ENCODE data around the gene HSPBP1. TPM values are rescaled to one million over a fixed set of nuclear protein-coding genes. Genes with fewer than 3 reads are reported as not detected.

HSPBP1 gene
- total RNA-seq, 2 donors from 2014 or later, result 19.1 to 23.1 TPM

DNA sequence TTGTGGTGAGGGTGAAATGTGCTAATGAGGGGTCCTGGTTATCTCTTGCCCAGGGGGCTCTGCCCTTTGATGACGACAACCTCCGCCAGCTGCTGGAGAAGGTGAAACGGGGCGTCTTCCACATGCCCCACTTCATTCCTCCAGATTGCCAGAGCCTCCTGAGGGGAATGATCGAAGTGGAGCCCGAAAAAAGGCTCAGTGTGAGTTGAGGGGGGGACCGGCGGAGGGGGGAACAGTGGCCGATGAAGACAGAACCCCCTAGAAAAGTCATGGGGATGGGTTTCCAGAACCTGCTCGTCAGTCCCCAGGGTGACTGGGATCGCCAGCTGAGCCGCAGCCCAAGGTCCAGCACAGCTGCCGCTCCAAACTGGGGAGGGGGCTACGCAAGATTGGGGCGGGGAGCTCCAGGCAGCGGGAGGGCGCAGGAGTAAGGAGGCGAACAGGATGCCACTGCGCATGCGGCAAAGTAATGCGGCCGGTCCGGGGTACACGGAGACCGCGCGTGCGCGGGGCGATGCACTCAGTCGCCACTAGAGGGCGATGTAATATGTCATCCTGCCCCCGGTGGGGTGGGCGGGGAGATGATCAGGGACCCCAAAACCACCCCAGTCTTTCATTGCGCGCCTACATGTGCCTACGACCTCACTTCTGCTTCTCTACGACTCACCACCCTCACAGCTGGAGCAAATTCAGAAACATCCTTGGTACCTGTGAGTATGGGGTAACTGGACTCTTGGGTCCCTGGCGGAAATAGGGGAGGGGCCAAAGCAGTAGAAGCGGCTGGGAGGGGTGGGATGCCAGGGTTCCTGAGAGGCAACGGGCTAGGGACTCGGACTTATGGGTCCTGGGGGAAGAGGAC is 21.8 kb upstream of the HSPBP1 start:
- ATAC-seq, result peak; percentile 93
- Mint-ChIP-seq H3K27me3 (no peaks in the 10 kb centered on the region), H3K4me3 (peak overlapping the region; percentile 87), H3K27ac (peak overlapping the region; percentile 68), H3K36me3 (ENCODE audit: low read depth) (no peaks in the 10 kb centered on the region), H3K4me1 (peaks cover 8% of the 10 kb centered on the region)
- peak; percentile 85 to 95 (median 86) for DNase-seq
- no peaks in the 10 kb centered on the region for H3K9me3 ChIP-seq (ENCODE audit: control insufficient read depth, low read length, poor library complexity, severe bottlenecking)

DNA sequence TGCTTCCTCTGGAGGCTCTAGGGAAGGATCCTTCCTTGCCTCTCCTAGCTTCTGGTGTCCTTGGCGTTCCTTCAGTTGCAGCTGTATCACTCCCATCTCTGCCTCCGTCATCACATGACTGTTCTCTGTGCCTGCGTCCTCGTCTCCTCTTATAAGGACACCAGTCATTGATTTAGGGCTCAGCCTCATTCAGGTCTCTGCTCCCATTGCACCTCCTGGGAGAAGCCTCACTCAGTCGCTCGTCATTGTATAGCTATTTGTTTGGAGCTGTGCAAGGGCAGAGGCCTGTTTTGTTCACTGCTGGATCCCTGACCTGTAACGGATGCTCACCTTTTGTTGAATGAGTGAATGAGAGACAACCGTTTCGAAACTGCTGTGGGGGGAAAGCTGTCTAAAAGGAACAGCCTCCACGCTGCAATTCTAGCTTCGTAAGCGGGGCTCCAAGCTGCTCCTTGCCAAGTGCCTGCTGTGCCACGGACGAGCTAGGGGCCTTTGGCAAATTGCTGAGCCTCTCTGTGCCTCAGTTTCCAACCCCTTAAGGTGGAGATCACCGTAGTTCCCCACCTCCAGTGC is 21.1 kb upstream of the HSPBP1 start:
- Mint-ChIP-seq H3K4me1 (peaks cover 8% of the 10 kb centered on the region), H3K27me3 (no peaks in the 10 kb centered on the region), H3K4me3 (no peak overlapping the region), H3K36me3 (ENCODE audit: low read depth) (no peaks in the 10 kb centered on the region), H3K27ac (peak overlapping the region; percentile 68)
- ATAC-seq (no peak), DNase-seq (no peak)
- H3K9me3 ChIP-seq (ENCODE audit: control insufficient read depth, low read length, poor library complexity, severe bottlenecking), result no peaks in the 10 kb centered on the region

DNA sequence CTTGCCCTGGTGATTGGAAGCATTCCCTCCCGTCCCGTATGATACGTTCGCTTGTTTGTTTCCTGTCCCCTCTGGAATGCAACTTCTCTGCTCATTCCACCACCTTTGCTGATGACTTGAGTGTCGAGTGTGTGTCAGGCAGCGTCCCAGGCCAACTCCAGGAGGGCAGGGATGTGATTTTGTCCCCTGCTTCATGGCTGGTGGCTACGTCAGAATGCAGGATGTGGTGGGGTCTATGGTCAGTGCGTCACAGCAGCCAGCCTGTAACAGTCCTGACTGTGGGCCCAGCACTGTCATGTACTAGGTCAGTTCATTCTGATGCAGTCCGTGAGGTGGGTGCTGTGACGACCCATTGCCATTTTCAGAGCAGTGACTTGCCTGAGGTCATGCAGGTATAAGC is 20.1 kb upstream of the HSPBP1 start:
- H3K36me3 Mint-ChIP-seq (ENCODE audit: low read depth), result no peaks in the 10 kb centered on the region
- ATAC-seq (no peak), DNase-seq (no peak)
- no peak overlapping the region for H3K4me3 Mint-ChIP-seq
- H3K27ac Mint-ChIP-seq, result no peak overlapping the region
- no peaks in the 10 kb centered on the region for H3K9me3 ChIP-seq (ENCODE audit: control insufficient read depth, low read length, poor library complexity, severe bottlenecking)
- no peaks in the 10 kb centered on the region for H3K27me3 Mint-ChIP-seq
- peaks cover 6% of the 10 kb centered on the region for H3K4me1 Mint-ChIP-seq

DNA sequence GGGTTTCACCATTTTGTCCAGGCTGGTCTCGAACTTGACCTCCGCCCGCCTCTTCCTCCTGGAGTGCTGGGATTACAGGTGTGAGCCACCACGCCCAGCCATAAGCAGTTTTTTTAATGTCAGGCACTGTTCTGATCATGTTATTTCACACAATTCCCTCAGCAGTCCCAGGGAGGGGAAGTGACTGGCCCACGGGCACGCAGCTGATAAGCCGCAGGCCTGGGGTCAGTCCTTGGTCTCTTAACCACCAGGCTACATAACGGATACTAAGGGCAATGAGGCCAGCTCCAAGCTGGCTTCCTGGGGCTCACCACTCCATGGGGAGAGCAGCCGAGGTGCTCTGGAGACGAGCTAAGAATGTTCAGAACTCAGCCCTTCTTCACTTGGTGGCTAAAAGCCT is 17.4 kb upstream of the HSPBP1 start:
- DNase-seq (no peak), ATAC-seq (no peak)
- Mint-ChIP-seq H3K4me1 (peaks cover 6% of the 10 kb centered on the region), H3K4me3 (no peak overlapping the region), H3K27ac (no peak overlapping the region), H3K36me3 (ENCODE audit: low read depth) (no peaks in the 10 kb centered on the region), H3K27me3 (no peaks in the 10 kb centered on the region)
- no peaks in the 10 kb centered on the region for H3K9me3 ChIP-seq (ENCODE audit: control insufficient read depth, low read length, poor library complexity, severe bottlenecking)

DNA sequence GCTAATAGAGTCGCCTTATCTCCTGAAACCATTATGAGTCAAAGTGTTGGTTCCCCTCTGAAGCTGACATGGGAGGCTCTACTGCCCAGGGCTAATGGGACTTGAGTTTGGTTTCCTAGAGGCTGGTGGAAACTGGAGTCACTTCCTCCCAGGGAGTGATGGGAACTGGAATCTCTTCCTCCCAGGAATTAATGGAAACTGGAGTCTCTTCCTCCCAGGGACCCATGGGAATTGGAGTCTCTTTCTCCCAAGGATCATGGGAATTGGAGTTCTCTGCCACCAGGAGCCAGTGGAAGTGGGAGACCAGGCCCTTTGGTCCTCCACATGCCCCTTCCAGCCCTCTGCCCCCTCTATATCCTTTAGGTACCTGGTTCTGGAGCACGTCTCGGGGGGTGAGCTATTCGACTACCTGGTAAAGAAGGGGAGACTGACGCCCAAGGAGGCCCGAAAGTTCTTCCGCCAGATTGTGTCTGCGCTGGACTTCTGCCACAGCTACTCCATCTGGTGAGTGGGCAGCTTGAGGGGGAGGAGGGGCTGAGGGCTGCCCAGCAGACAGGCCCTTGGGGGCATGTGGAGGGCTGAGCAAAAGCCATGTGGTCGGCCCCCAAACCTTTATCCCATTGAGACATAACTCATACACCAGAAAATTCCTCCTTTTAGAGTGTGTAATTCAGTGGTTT is 9.3 kb upstream of the HSPBP1 start:
- ATAC-seq (no peak), DNase-seq (no peak)
- no peaks in the 10 kb centered on the region for H3K36me3 Mint-ChIP-seq (ENCODE audit: low read depth)
- H3K4me1 Mint-ChIP-seq, result peaks cover 4% of the 10 kb centered on the region
- H3K27me3 Mint-ChIP-seq, result no peaks in the 10 kb centered on the region
- no peaks in the 10 kb centered on the region for H3K9me3 ChIP-seq (ENCODE audit: control insufficient read depth, low read length, poor library complexity, severe bottlenecking)
- no peak overlapping the region for H3K4me3 Mint-ChIP-seq
- H3K27ac Mint-ChIP-seq, result no peak overlapping the region

DNA sequence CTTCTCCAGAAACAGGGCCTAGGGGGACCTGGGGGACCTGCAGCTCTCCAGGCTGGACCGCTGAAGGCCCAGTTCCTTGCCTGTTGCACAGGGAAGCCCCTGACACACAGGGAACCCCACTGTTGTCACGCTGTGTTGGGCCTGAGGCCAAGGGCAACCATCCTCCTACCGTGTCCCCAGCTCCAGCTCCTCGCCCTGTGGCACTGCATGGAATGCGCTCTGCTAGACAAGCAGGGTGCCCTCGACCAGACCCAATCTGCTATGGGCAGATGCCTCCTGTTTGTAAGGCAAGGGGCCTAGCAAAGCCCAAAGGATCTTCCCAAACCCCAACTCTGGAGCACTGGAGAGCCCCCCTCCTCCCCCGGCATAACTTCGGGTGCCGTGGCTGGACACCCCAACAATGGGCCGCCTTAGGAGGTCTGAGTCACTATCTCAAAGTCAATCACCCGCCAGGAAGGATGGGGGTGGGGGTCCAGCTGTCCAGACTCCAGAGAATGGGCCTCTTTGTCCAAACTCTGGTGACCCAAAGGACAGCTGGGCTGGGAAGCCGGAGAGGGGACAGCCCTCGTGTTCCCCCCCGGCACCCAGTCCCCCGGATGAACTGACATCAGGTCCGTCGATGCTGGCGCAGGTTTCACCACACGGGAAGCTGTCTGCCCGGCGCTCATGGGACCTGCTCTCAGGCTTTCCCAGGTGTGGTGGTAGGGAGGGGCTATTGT is 7.6 kb upstream of the HSPBP1 start:
- H3K4me1 Mint-ChIP-seq, result peaks cover 11% of the 10 kb centered on the region
- no peaks in the 10 kb centered on the region for H3K9me3 ChIP-seq (ENCODE audit: control insufficient read depth, low read length, poor library complexity, severe bottlenecking)
- no peak for ATAC-seq
- no peak overlapping the region for H3K4me3 Mint-ChIP-seq
- DNase-seq, result no peak
- H3K27me3 Mint-ChIP-seq, result no peaks in the 10 kb centered on the region
- H3K27ac Mint-ChIP-seq, result no peak overlapping the region
- no peaks in the 10 kb centered on the region for H3K36me3 Mint-ChIP-seq (ENCODE audit: low read depth)

DNA sequence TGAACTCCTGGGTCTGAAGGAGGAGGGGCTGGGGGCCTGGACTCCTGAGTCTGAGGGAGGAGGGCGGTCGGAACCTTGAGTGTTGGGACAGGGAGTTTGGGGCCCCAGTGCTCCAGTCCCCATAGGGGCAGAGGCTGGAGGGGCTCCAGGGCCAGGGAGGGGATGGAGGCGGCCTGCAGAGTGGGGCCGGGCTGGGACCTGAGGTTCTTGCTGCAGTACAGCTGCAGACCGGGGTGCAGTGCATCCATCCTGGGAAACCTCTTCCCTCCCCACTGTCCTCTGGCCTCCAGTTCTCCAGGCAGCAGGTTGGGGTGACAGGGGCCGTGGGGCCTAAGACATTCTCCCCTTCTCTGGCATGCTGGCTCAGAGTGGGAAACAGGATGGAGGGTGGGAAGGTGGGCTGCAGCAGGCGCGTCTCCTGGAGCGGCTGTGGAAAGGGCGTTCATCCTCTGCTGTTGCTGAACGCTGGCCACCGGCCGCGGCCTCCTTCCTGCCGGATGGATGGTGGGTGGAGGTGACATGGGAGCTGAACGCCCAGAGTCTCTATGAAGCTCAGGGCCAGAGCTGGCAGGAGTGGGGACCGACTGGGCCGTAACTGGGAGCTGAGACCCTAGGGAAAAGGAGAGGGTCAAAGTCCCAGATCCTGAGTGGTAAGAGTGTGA is 5.5 kb upstream of the HSPBP1 start:
- H3K9me3 ChIP-seq (ENCODE audit: control insufficient read depth, low read length, poor library complexity, severe bottlenecking), result no peaks in the 10 kb centered on the region
- peaks cover 15% of the 10 kb centered on the region for H3K4me1 Mint-ChIP-seq
- H3K4me3 Mint-ChIP-seq, result peak overlapping the region; percentile 63
- DNase-seq (no peak), ATAC-seq (no peak)
- H3K27me3 Mint-ChIP-seq, result no peaks in the 10 kb centered on the region
- no peaks in the 10 kb centered on the region for H3K36me3 Mint-ChIP-seq (ENCODE audit: low read depth)
- H3K27ac Mint-ChIP-seq, result peak overlapping the region; percentile 51

DNA sequence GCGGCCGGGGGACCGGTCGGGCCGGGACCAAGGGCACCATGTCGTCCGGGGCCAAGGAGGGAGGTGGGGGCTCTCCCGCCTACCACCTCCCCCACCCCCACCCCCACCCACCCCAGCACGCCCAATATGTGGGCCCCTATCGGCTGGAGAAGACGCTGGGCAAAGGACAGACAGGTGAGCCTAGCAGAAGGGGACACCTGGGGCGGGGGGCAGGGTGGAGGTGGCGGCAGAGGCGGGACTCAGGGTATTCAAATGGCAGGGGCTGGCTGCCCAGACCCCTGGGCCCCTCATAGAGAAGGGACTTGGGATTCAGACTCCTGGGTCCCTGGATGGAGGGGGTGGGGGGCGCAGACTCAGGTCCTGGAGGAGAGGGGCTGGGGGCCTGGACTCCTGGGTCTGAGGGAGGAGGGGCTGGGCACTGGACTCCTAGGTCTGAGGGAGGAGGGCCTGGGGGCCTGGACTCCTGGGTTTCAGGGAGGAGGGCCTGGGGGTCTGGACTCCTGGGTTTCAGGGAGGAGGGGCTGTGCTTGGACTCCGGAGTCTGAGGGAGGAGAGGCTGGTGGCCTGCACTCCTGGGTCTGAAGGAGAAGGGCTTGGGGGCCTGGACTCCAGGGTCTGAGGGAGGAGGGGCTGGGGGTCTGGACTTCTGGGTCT is 4.6 kb upstream of the HSPBP1 start:
- DNase-seq (no peak), ATAC-seq (no peak)
- peaks cover 22% of the 10 kb centered on the region for H3K4me1 Mint-ChIP-seq
- H3K4me3 Mint-ChIP-seq, result peak overlapping the region; percentile 63
- H3K9me3 ChIP-seq (ENCODE audit: control insufficient read depth, low read length, poor library complexity, severe bottlenecking), result no peaks in the 10 kb centered on the region
- H3K27me3 Mint-ChIP-seq, result no peaks in the 10 kb centered on the region
- H3K36me3 Mint-ChIP-seq (ENCODE audit: low read depth), result peaks cover 3% of the 10 kb centered on the region
- peak overlapping the region; percentile 51 for H3K27ac Mint-ChIP-seq

DNA sequence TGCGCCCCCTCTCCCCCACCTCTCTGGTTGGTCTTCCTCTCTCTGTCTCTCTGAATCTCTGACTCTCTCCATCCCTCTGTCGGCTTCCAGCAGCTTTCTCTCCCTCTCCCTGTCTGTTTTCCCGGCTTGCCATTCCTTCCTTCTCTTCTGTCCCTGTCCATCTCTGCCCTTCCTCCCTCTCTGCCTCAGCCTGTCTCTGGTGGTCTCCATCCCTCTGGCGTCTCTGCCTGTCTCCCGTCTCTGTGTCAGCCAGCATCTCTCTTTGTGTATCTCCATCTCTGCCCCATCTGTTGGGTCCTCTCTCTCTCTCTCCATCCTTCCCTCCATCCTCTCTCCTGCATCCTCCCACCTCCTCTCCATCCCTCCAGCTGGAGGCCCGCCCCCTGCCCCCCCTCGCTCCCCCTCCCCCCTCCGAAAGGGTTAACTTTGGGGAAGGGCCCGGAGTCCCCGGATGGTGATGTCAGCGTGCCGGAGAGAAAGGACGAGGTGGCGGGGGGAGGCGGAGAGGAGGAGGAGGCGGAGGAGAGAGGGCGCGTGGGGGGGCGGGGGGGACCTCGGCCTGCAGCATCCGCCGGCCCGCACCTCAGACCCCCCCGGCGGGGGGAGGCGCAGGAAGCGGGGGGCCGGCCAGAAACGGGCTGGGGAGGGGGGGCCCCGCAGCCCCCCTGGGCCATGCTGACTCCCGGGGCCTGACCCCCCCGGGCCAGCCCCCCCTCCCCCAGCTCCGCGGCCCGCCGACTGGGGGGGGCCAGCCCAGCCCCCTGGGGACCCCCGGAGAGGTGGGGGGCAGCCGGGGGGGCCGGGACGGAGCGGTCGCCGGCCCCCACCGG is 3.9 kb upstream of the HSPBP1 start, which contains the start of gene BRSK1:
BRSK1 (plus strand) TSS at position 450 of the 830 bp plus-strand sequence. CDS start 446 bp downstream, outside the sequence.
- H3K27me3 Mint-ChIP-seq, result no peaks in the 10 kb centered on the region
- H3K27ac Mint-ChIP-seq, result peak within 1 kb of the TSS; percentile 84
- DNase-seq (peak in 1 of 3 donors; percentile 25), ATAC-seq (no peak)
- H3K9me3 ChIP-seq (ENCODE audit: control insufficient read depth, low read length, poor library complexity, severe bottlenecking), result no peaks in the 10 kb centered on the region
- peak within 1 kb of the TSS; percentile 95 for H3K4me3 Mint-ChIP-seq
- H3K36me3 Mint-ChIP-seq (ENCODE audit: low read depth), result peaks cover 3% of the 10 kb centered on the region
- peaks cover 26% of the 10 kb centered on the region for H3K4me1 Mint-ChIP-seq

DNA sequence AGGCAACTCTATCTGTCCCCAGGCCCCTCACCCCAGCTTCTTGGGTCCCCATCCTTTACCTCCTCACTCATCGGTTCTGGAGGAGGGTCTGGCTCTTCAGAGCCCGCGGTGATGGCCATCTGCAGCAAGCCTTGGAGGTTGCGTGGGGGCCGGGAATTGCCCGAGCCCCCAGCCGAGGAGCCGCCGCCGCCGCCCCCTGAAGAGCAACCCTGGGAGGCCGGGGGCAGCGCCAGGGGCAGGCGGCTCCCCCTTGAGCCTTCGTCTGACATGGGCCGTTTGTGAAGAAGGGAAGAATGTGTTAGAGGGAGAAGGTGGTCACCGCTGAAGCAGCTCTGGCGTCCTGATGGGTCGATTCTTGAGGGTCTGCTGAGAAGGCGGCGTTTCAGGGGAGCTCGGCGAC is 570 bp downstream of the HSPBP1 start:
- ATAC-seq (no peak), DNase-seq (no peak)
- H3K27me3 Mint-ChIP-seq, result no peaks in the 10 kb centered on the region
- H3K27ac Mint-ChIP-seq, result peak overlapping the region; percentile 99
- H3K9me3 ChIP-seq (ENCODE audit: control insufficient read depth, low read length, poor library complexity, severe bottlenecking), result no peaks in the 10 kb centered on the region
- peaks cover 31% of the 10 kb centered on the region for H3K4me1 Mint-ChIP-seq
- peak overlapping the region; percentile 100 for H3K4me3 Mint-ChIP-seq
- H3K36me3 Mint-ChIP-seq (ENCODE audit: low read depth), result peaks cover 3% of the 10 kb centered on the region

DNA sequence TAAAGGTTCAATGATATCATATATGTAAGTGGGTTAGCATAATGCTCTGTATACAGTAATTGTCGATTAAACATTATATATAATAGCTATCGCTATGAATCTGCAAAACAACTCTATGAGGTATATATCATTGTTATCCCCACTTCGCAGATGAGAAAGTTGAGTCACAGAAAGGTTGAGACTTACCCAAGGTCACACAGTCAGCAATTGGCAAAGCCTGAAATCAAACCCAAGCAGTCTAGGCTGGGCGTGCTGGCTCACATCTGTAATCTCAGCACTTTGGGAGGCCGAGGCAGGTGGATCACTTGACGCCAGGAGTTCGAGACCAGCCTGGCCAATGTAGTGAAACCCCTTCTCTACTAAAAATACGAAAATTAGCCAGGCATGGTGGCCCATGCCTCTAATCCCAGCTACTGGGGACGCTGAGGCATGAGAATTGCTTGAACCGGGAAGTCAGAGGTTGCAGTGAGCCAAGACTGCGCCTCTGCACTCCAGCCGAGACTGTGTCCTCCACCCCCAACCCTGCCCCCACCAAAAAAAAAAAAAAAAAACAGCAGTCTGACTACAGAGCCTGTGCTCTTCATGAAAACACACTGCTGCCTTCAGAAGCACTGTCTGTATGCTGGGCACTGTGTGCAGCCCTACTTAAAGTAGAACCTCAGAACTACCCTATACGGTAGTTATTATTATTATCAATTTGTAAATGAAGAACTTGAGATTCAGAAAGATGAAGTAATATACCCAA is 1.3 kb downstream of the HSPBP1 start:
- H3K4me1 Mint-ChIP-seq, result peaks cover 29% of the 10 kb centered on the region
- no peak for ATAC-seq

More for the DNA sequence above, 1.3 kb downstream of the HSPBP1 start:
- H3K27me3 Mint-ChIP-seq, result no peaks in the 10 kb centered on the region
- no peak for DNase-seq
- H3K36me3 Mint-ChIP-seq (ENCODE audit: low read depth), result peaks cover 3% of the 10 kb centered on the region
- H3K27ac Mint-ChIP-seq, result peak overlapping the region; percentile 99
- H3K4me3 Mint-ChIP-seq, result peak overlapping the region; percentile 100
- H3K9me3 ChIP-seq (ENCODE audit: control insufficient read depth, low read length, poor library complexity, severe bottlenecking), result no peaks in the 10 kb centered on the region
